Spinal cord (tissue), 10 donors: Measurements from ENCODE around the gene HASPIN. TPM values are rescaled to one million over a fixed set of nuclear protein-coding genes. Genes with fewer than 3 reads are reported as not detected.

ENCODE experiments used
- DNase-seq, 6 donors: peaks; one replicate each; pipeline versions ENCODE4 v3.0.0 to v3.0.0-alpha.2; 2013 to 2015; ENCODE audit warnings: low spot score in 6 of 6, low read depth in 4 of 6
- H3K27ac ChIP-seq: one replicate; pipeline ENCODE4 v1.5.1; 2013; ENCODE audit warnings: low read depth, low read length, control low read depth
- H3K27me3 ChIP-seq: one replicate; pipeline ENCODE4 v1.6.1; 2013; ENCODE audit warnings: low read length; ENCODE audit not compliant: control insufficient read depth, insufficient read depth
- H3K36me3 ChIP-seq: one replicate; pipeline ENCODE4 v1.6.1; 2013; ENCODE audit warnings: low read length; ENCODE audit not compliant: control insufficient read depth, insufficient read depth
- H3K4me1 ChIP-seq: one replicate; pipeline ENCODE4 v1.6.1; 2013; ENCODE audit warnings: low read length; ENCODE audit not compliant: control insufficient read depth, insufficient read depth
- H3K4me3 ChIP-seq: one replicate; pipeline ENCODE4 v1.5.1; 2013; ENCODE audit warnings: low read depth, low read length, control low read depth
- H3K9me3 ChIP-seq: one replicate; pipeline ENCODE4 v1.6.1; 2013; ENCODE audit warnings: low read length; ENCODE audit not compliant: control insufficient read depth, insufficient read depth
- WGBS: methylation state at CpG from one replicate; pipeline ENCODE4 v1.1.5; 2013; ENCODE audit warnings: missing lambda C conversion rate; ENCODE audit not compliant: insufficient coverage; 5-methylcytosine and 5-hydroxymethylcytosine counted together
- polyA plus RNA-seq, 2 donors: library from polyadenylated mRNA; unstranded; fragments of 120-200 nt; gene quantifications; one replicate each; pipeline ENCODE4 v1.2.1, GENCODE V29; 2013; ENCODE audit not compliant: insufficient read length in 2 of 2
- total RNA-seq, 2 donors: library from RNA; depleted of rRNA in 1 of 2; stranded (reverse); fragments of 120-200 nt in 1 of 2; fragments of >200 nt in 1 of 2; gene quantifications; one replicate each; pipeline versions ENCODE4 v1.2.3 to v1.2.4, GENCODE V29; 2013 to 2014
- donor health status: healthy.

HASPIN gene
- total and polyA plus RNA-seq, 4 donors: 1.3 to 2.5 (median 1.7) TPM

DNA sequence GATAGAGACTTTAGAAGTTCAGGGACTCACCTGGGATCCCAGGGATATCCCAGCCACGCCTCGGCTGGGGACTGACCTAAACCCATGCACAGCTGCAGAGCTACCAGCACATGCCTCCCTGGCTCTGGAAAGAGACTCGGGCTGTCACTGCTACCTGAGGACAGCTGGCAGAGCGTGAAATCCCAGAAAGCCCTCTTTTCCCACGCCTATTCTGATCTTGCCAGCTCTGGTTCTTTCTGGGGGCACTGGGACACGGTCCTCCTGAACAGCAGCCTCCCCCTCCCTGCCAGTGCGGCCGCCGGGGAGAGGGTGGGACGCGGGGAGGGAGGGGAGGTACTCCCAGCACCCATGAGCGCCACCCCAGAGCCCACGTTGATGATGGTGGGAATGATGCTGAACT lies 38.5 kb upstream of the HASPIN start:
- Histone ChIP-seq H3K36me3 (peaks cover 17% of the 10 kb centered on the region), H3K4me1 (peaks cover 6% of the 10 kb centered on the region), H3K27ac (no peak overlapping the region), H3K9me3 (no peaks in the 10 kb centered on the region), H3K4me3 (no peak overlapping the region), H3K27me3 (peaks cover 12% of the 10 kb centered on the region)
- no peak for DNase-seq
- 37% methylated on average over 7 of the region's 13 CpGs for WGBS

DNA sequence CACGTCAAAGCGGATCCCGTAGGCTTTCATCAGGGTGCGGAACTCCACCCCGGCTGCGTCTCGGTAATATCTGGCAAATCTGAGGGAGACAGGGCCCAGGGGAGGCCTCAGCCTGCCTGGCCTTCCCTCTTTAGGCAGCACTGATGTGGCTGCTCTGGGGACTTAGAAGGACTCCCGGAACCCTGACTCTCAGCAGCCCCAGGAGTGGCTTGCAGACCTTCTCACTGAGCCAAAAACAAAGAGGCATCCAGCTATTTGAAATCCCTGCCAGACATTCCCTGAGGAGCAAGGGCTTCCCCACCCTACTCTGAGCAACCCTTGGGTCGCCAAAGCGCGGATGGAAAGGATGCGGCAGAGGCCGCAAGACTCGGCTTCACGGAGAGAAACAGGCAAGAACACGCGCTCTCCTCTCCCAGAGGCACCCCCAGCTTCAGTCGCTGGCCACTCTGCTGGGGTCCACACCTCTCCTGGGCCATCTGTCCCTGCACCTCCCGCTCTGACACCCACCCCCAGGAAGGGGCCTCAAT lies 35.6 kb upstream of the HASPIN start:
- no peak overlapping the region for H3K4me3 ChIP-seq
- peaks cover 6% of the 10 kb centered on the region for H3K4me1 ChIP-seq
- 21% methylated on average over 19 of the region's 19 CpGs for WGBS
- peak in 2 of 6 donors; percentile 23 to 49 for DNase-seq
- no peaks in the 10 kb centered on the region for H3K9me3 ChIP-seq
- peaks cover 18% of the 10 kb centered on the region for H3K36me3 ChIP-seq
- peaks cover 15% of the 10 kb centered on the region for H3K27me3 ChIP-seq
- no peak overlapping the region for H3K27ac ChIP-seq

DNA sequence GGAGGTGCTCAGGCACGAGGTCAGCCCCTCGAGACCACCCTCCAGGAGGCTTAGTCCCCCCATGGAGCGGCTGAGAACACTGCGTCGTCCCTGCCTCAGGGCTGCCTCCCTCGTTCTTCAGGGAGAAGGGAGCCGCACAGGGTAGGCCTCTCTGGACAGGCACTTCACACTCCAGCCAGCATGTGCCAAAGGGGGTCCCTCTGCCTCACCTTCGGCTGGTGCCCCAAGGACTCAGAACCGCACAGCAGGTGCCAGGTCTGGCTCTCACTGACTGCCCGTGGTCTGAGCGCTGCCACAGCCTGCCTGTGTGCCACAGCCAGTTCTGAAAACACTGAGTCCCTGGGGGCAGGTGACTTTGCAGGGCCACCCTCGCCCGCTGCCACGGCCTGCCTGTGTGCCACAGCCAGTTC lies 34.8 kb upstream of the HASPIN start:
- H3K27me3 ChIP-seq: peaks cover 16% of the 10 kb centered on the region
- DNase-seq: no peak

DNA sequence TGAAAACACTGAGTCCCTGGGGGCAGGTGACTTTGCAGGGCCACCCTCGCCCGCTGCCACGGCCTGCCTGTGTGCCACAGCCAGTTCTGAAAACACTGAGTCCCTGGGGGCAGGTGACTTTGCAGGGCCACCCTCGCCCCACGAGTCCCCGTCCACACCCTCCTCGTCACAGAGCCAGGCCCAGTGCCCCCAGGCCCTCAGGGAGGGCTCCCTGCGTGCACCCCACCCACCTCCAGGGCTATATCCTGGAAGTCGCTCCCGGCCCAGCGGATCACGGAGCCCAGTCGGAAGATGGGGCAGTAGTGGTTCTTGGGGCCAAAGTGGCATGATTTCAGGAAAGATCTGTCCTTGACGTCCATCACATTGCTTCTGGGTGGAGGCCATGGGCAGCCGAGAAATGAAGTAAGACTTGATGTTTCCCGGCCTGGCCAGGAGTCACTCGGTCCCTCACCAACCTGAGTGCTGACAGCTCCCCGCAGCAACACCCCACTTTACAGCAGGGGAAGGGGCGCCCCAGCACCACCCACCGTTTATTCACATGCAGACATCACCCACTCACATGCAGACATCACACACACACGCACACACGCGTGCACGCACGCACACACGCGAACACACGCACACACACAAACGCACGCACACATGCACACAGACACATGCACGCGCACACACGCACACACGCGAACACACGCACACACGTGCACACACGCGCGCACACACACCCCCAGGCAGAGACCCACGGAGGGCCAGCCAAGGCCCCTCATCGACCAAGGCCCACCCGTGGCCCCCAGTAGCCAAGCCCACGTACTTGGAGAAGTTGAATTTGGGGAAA lies 34.2 kb upstream of the HASPIN start:
- Histone ChIP-seq H3K27ac (no peak overlapping the region), H3K27me3 (peaks cover 19% of the 10 kb centered on the region)

More for the DNA sequence above, 34.8 kb upstream of the HASPIN start:
- no peaks in the 10 kb centered on the region for H3K9me3 ChIP-seq
- H3K4me1 ChIP-seq: peaks cover 6% of the 10 kb centered on the region
- H3K4me3 ChIP-seq: no peak overlapping the region
- 57% methylated on average over 10 of the region's 14 CpGs for WGBS
- no peak overlapping the region for H3K27ac ChIP-seq
- peaks cover 18% of the 10 kb centered on the region for H3K36me3 ChIP-seq

DNA sequence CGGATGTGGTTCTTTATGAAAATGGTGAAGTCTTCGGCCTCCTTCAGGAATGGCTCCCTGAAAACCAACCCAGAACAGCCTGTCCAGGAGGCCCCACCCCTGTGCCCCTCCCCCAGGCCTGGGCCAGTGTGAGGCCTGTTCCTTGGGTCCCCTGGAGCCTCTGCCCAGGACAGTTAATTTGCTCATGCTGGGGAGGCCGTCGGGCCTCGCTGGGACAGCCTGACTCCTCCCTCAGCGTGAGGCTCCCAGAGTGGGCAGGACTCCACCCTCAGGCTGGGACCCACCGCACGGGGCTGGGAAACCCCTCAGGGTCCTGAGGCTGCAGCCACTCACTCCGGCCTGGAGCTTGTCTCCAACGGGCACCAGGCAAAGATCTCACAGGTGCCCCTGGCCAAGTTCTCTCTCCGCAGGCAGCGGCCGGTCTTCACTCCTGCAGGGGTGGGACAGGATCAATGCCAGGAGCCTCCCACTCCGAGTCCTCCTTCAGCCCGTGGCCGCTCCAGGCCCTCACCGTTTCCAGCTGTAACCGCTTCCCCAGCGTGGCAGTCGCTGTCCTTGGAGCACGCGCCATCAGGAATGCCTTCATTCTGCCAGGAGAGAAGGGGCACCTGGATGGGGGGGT lies 33.5 kb upstream of the HASPIN start:
- WGBS: 71% methylated on average over 19 of the region's 22 CpGs
- Histone ChIP-seq H3K4me3 (no peak overlapping the region), H3K27me3 (peaks cover 23% of the 10 kb centered on the region), H3K27ac (no peak overlapping the region), H3K4me1 (peaks cover 15% of the 10 kb centered on the region), H3K9me3 (no peaks in the 10 kb centered on the region), H3K36me3 (peaks cover 14% of the 10 kb centered on the region)
- DNase-seq: no peak

More for the DNA sequence above, 34.2 kb upstream of the HASPIN start:
- H3K9me3 ChIP-seq: no peaks in the 10 kb centered on the region
- 84% methylated on average over 36 of the region's 44 CpGs for WGBS
- H3K4me1 ChIP-seq: peaks cover 8% of the 10 kb centered on the region
- H3K4me3 ChIP-seq: no peak overlapping the region
- peaks cover 14% of the 10 kb centered on the region for H3K36me3 ChIP-seq
- no peak for DNase-seq

DNA sequence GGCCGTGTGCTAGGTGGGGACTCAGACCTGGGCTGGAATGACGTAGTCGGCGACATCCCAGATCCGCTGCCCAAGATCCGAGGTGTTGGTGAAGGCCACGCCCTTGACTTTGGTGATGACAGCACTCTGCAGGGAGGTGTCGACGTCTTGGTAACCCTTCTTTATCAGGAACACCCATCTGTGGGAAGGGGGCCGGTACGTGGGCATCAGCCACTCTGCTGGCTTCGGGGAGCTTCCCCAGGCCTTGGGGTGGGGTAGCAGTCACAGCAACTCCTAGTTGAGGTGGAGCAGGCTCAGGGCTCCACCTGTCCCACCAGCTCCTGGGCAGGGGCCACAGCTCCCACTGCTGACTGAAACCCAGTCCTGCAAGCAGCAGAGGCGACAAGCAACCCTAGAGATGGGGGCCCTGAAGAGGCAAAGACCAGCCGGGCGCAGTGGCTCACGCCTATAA lies 32.1 kb upstream of the HASPIN start:
- H3K27me3 ChIP-seq: peaks cover 33% of the 10 kb centered on the region
- H3K4me3 ChIP-seq: no peak overlapping the region
- DNase-seq: no peak
- H3K9me3 ChIP-seq: no peaks in the 10 kb centered on the region
- peaks cover 14% of the 10 kb centered on the region for H3K36me3 ChIP-seq
- WGBS: 77% methylated on average over 14 of the region's 16 CpGs
- peaks cover 25% of the 10 kb centered on the region for H3K4me1 ChIP-seq
- H3K27ac ChIP-seq: no peak overlapping the region

DNA sequence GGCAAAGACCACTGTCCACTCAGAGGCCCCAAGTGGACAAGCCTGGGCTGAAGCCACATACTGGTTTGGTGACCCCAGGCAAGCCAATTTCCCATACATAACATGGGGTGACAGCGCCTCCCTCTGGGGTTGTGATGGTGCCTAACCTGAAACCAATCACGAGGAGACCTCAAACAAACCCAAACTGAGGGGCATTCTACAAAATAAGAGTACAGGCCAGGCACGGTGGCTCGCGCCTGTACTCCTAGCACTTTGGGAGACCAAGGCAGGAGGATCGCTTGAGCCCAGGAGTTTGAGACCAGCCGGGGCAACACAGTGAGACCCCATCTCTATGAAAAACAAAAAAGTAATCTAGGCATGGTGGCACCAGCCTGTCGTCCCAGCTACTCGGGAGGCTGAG lies 31.4 kb upstream of the HASPIN start:
- H3K27ac ChIP-seq: no peak overlapping the region
- H3K4me3 ChIP-seq: no peak overlapping the region
- peaks cover 37% of the 10 kb centered on the region for H3K27me3 ChIP-seq
- no peaks in the 10 kb centered on the region for H3K9me3 ChIP-seq
- WGBS: 86% methylated on average over 6 of the region's 9 CpGs
- peaks cover 28% of the 10 kb centered on the region for H3K4me1 ChIP-seq
- no peak for DNase-seq
- peaks cover 14% of the 10 kb centered on the region for H3K36me3 ChIP-seq

DNA sequence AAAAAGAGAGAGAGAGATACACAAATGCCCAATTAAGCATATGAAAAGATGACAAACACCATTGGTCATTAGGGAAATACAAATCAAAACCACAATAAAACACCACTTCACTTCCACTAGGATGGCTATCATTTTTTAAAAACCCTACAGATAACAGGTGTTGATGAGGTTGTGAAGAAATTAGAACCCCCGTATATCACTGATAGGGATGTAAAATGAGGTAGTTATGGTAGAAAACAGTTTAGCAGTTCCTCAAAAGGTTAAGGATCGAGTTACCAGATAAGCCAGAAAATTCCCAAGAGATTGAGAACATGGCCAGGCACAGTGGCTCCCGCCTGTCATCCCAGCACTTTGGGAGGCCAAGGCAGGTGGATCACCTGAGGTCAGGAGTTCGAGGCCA lies 30.6 kb upstream of the HASPIN start:
- Histone ChIP-seq H3K27me3 (peaks cover 42% of the 10 kb centered on the region), H3K27ac (no peak overlapping the region), H3K4me3 (no peak overlapping the region), H3K4me1 (peaks cover 25% of the 10 kb centered on the region), H3K9me3 (no peaks in the 10 kb centered on the region), H3K36me3 (peaks cover 14% of the 10 kb centered on the region)
- DNase-seq: no peak
- 86% methylated on average over 3 of the region's 4 CpGs for WGBS

DNA sequence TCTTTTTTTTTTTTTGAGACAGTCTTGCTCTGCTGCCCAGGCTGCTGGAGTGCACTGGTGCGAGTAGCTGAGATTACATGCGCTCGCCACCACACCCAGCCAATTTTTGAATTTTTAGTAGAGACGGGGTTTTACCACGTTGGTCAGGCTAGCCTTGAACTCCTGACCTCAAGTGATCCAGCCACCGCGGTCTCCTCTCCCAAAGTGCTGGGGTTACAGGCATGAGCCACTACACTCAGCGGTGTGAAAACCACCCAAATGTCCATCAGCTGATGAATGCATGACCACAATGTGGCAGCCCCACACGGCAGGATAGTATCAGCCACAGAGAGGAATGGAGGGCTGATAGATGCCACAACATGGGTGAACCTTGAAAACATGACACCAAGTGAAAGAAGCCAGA lies 29.9 kb upstream of the HASPIN start:
- Histone ChIP-seq H3K36me3 (peaks cover 14% of the 10 kb centered on the region), H3K27ac (no peak overlapping the region), H3K4me1 (peaks cover 24% of the 10 kb centered on the region), H3K27me3 (peaks cover 42% of the 10 kb centered on the region), H3K4me3 (no peak overlapping the region), H3K9me3 (no peaks in the 10 kb centered on the region)
- DNase-seq: no peak
- WGBS: 82% methylated on average over 9 of the region's 9 CpGs
